ENCODE results near the gene HACD2. TPM values are rescaled to one million over a fixed set of nuclear protein-coding genes. Genes with fewer than 3 reads are reported as not detected.

The HACD2 gene
- total RNA-seq, 1 donor from 2014 or later = 42.8 TPM

DNA sequence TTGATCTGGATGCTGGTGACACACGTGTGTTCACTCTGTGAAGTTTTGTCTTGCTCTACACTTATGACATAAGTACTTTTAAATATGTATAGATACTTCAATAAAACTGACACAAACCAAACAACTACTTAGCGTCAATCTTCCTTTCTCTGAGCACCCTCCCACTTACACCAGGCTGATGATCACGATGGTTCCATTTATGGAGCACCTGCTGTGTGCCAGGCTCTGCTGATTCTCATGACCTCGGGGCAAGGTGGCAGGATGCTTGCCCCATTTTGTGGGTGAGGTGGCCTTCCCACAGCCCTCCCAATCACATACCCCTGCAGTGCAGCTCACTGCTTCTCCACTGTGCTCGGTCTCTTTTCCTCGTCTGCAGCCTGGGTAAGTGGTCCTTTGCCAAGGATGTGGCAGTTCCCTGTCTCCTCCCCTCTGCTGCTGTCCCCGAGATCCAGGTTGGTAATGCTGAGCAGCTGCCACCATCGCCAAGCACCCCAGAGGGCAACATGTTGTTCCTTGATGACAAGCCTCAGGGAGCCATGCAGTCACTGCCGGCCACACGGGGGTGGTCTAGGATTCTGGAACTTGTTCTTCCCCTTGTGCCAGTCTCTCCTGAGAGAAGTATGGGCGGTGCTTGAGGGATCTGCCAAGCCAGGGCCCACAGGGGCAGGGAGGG, 115.4 kb downstream of the HACD2 start:
- Histone ChIP-seq H3K9me3 (no peaks in the 10 kb centered on the region), H3K27me3 (ENCODE audit: low read depth) (no peaks in the 10 kb centered on the region), H3K36me3 (no peaks in the 10 kb centered on the region), H3K4me3 (no peak overlapping the region), H3K27ac (no peak overlapping the region), H3K4me1 (no peaks in the 10 kb centered on the region)
- no peak for TF ChIP-seq CTCF (IDR thresholded peaks at IDR 0.05)
- intact Hi-C loops (cut with DNase I) = no loop called here
- DNase-seq = no peak
- ATAC-seq = no peak

GRCh38 chr3:123467046-123467445, 117.8 kb downstream of the HACD2 start:
- Histone ChIP-seq H3K27ac (no peak overlapping the region), H3K4me1 (no peaks in the 10 kb centered on the region), H3K4me3 (no peak overlapping the region), H3K36me3 (no peaks in the 10 kb centered on the region), H3K9me3 (no peaks in the 10 kb centered on the region), H3K27me3 (ENCODE audit: low read depth) (no peaks in the 10 kb centered on the region)
- intact Hi-C loops (cut with DNase I) = no loop called here
- DNase-seq = no peak
- ATAC-seq = no peak
- TF ChIP-seq CTCF (IDR thresholded peaks at IDR 0.05) = no peak

- Histone ChIP-seq H3K9me3 (no peaks in the 10 kb centered on the region), H3K4me3 (no peak overlapping the region), H3K27ac (no peak overlapping the region), H3K36me3 (no peaks in the 10 kb centered on the region), H3K27me3 (ENCODE audit: low read depth) (no peaks in the 10 kb centered on the region), H3K4me1 (no peaks in the 10 kb centered on the region)
- DNase-seq = no peak
- intact Hi-C loops (cut with DNase I) = no loop called here
- no peak for TF ChIP-seq CTCF (IDR thresholded peaks at IDR 0.05)
- ATAC-seq = no peak
Measured at GRCh38 chr3:123464211-123464610, 120.6 kb downstream of the HACD2 start.

GRCh38 chr3:123459862-123460261, 125.0 kb downstream of the HACD2 start:
- H3K4me3 ChIP-seq = no peak overlapping the region
- peaks cover 18% of the 10 kb centered on the region for H3K27me3 ChIP-seq (ENCODE audit: low read depth)
- no peak overlapping the region for H3K27ac ChIP-seq
- H3K4me1 ChIP-seq = no peaks in the 10 kb centered on the region
- intact Hi-C loops (cut with DNase I) = no loop called here
- no peaks in the 10 kb centered on the region for H3K36me3 ChIP-seq
- DNase-seq = no peak
- TF ChIP-seq CTCF (IDR thresholded peaks at IDR 0.05) = no peak
- ATAC-seq = no peak
- H3K9me3 ChIP-seq = no peaks in the 10 kb centered on the region

- H3K9me3 ChIP-seq = no peaks in the 10 kb centered on the region
- TF ChIP-seq CTCF (IDR thresholded peaks at IDR 0.05) = no peak
- DNase-seq (no peak), ATAC-seq (no peak)
- H3K27me3 ChIP-seq (ENCODE audit: low read depth) = peaks cover 18% of the 10 kb centered on the region
- no peak overlapping the region for H3K27ac ChIP-seq
- H3K4me1 ChIP-seq = no peaks in the 10 kb centered on the region
- no peak overlapping the region for H3K4me3 ChIP-seq
- no peaks in the 10 kb centered on the region for H3K36me3 ChIP-seq
- intact Hi-C loops (cut with DNase I) = no loop called here
Measured at GRCh38 chr3:123458255-123458654, 126.6 kb downstream of the HACD2 start.
